GM21526 (cell line): Measurements from ENCODE around the gene CARD18.

Source experiments
- ATAC-seq: cut with Tn5 transposase; IDR thresholded peaks from one replicate; pipeline ENCODE4 v1.9.1; 2021; ENCODE audit warnings: moderate library complexity; ENCODE audit not compliant: unreplicated experiment, low FRiP score

CARD18 gene

GRCh38 chr11:105139669-105140068 is at the start of gene CARD18:
Gene CARD18, minus strand, starts transcription at chr11:105139769. Its CDS starts 43 bp downstream, at chr11:105139726.
- no peak for ATAC-seq

- ATAC-seq: no peak
Observed at GRCh38 chr11:105183987-105184386, 44.4 kb upstream of the CARD18 start.

GRCh38 chr11:105183426-105183825 is 43.9 kb upstream of the CARD18 start:
- ATAC-seq: no peak

GRCh38 chr11:105181521-105181920 is 42.0 kb upstream of the CARD18 start:
- ATAC-seq: no peak

GRCh38 chr11:105181100-105181499 is 41.5 kb upstream of the CARD18 start:
- no peak for ATAC-seq

GRCh38 chr11:105179542-105180278 is 40.1 kb upstream of the CARD18 start:
- ATAC-seq: no peak

- ATAC-seq: no peak
Observed at GRCh38 chr11:105177658-105178057, 38.1 kb upstream of the CARD18 start.

GRCh38 chr11:105168457-105168856 is 28.9 kb upstream of the CARD18 start:
- ATAC-seq: no peak

GRCh38 chr11:105167244-105167643 is 27.7 kb upstream of the CARD18 start:
- no peak for ATAC-seq

GRCh38 chr11:105164208-105164607 is 24.6 kb upstream of the CARD18 start:
- no peak for ATAC-seq

- ATAC-seq: no peak
Observed at GRCh38 chr11:105162506-105162905, 22.9 kb upstream of the CARD18 start.

GRCh38 chr11:105158436-105158835 is 18.9 kb upstream of the CARD18 start:
- ATAC-seq: no peak

- ATAC-seq: no peak
Observed at GRCh38 chr11:105156720-105157119, 17.2 kb upstream of the CARD18 start.

GRCh38 chr11:105156231-105156630 is 16.7 kb upstream of the CARD18 start:
- no peak for ATAC-seq

- ATAC-seq: no peak
Observed at GRCh38 chr11:105155679-105156078, 16.1 kb upstream of the CARD18 start.

GRCh38 chr11:105153392-105153791 is 13.8 kb upstream of the CARD18 start:
- ATAC-seq: no peak

- ATAC-seq: no peak
Observed at GRCh38 chr11:105152560-105152959, 13.0 kb upstream of the CARD18 start.

- ATAC-seq: no peak
Observed at GRCh38 chr11:105152021-105152512, 12.5 kb upstream of the CARD18 start.

GRCh38 chr11:105149477-105149876 is 9.9 kb upstream of the CARD18 start:
- no peak for ATAC-seq

GRCh38 chr11:105148241-105148640 is 8.7 kb upstream of the CARD18 start:
- no peak for ATAC-seq

GRCh38 chr11:105144887-105145286 is 5.3 kb upstream of the CARD18 start:
- no peak for ATAC-seq

GRCh38 chr11:105142167-105142566 is 2.6 kb upstream of the CARD18 start:
- no peak for ATAC-seq
